A549 (cell line): ENCODE data around the gene GAN. TPM values are rescaled to one million over a fixed set of nuclear protein-coding genes. Genes with fewer than 3 reads are reported as not detected.

Source experiments
- ATAC-seq, 2 experiments: fragments of 200-7000 bp in 1 of 2; fragments of >200 bp in 1 of 2; cut with Nextera tagmentation in 1 of 2; cut with Tn5 transposase in 1 of 2; 3 replicates each; pipeline versions ENCODE4 v1.8.0 to v1.9.1; 2018 to 2020; ENCODE audit warnings: mild to moderate bottlenecking in 1 of 2, moderate library complexity in 1 of 2
- CTCF ChIA-PET: fragments of 300-600 bp; sonication (Branson Sonifier 250); formaldehyde crosslinking; extraction: SDS; loops from one replicate; lab custom pipeline; 2021; ENCODE audit warnings: antibody characterized with exemption, inconsistent platforms; lab: Yijun Ruan, JAX
- POLR2A ChIA-PET: fragments of 350-600 bp; formaldehyde crosslinking; extraction: SDS; loops from one replicate; lab custom pipeline; 2021; ENCODE audit warnings: antibody characterized with exemption, inconsistent platforms; lab: Yijun Ruan, JAX
- DNase-seq, 2 experiments: peaks; one replicate each; pipeline versions ENCODE4 v3.0.0 to v3.0.0-alpha.2; 2011 to 2016; ENCODE audit warnings: low read depth in 1 of 2, low spot score in 1 of 2
- FAIRE-seq: peaks from 2 replicates; lab custom pipeline; 2011; peaks lifted over from hg19 to GRCh38; lab: Jason Lieb, UNC
- H3K27ac ChIP-seq, 2 experiments: fragments of >200 bp; sonication (Bioruptor Twin); formaldehyde crosslinking; 3 replicates each; pipeline ENCODE4 v1.5.1; 2016 to 2017
- H3K4me1 ChIP-seq: fragments of >200 bp; sonication (Bioruptor Twin); formaldehyde crosslinking; 3 replicates; pipeline ENCODE4 v1.6.1; 2016
- H3K4me2 ChIP-seq: fragments of >200 bp; sonication (Bioruptor Twin); formaldehyde crosslinking; 3 replicates; pipeline ENCODE4 v1.6.1; 2016
- H3K4me3 ChIP-seq: fragments of >200 bp; sonication (Bioruptor Twin); formaldehyde crosslinking; 3 replicates; pipeline ENCODE4 v1.5.1; 2016
- H3K9me3 ChIP-seq: fragments of >200 bp; sonication (Bioruptor Twin); formaldehyde crosslinking; 3 replicates; pipeline ENCODE4 v1.6.1; 2016
- BCL3 ChIP-seq: fragments of >200 bp; sonication (Bioruptor Twin); formaldehyde crosslinking; IDR thresholded peaks from 3 replicates; pipeline ENCODE4 v1.6.1; 2016
- BHLHE40 ChIP-seq: IDR thresholded peaks from 2 replicates; pipeline ENCODE4 v1.6.1; 2012; ENCODE audit warnings: low read depth, low read length, inconsistent platforms
- CBX2 ChIP-seq: fragments of 200-600 bp; sonication (generic); IDR thresholded peaks from 2 replicates; pipeline ENCODE4 v1.6.1; 2016; ENCODE audit warnings: low read depth, mild to moderate bottlenecking, borderline replicate concordance
- CBX8 ChIP-seq: fragments of 200-600 bp; sonication (generic); IDR thresholded peaks from 2 replicates; pipeline ENCODE4 v1.6.1; 2016
- CHD2 ChIP-seq: fragments of 150-350 bp; IDR thresholded peaks from 2 replicates; pipeline ENCODE4 v1.6.1; 2014; ENCODE audit warnings: low read length; ENCODE audit not compliant: partially characterized antibody
- CTCF ChIP-seq: fragments of >200 bp; sonication (Bioruptor Twin); formaldehyde crosslinking; IDR thresholded peaks from 3 replicates; pipeline ENCODE4 v1.5.1; 2016
- E2F6 ChIP-seq: IDR thresholded peaks from 2 replicates; pipeline ENCODE4 v1.6.1; 2012; ENCODE audit warnings: low read depth, borderline replicate concordance
- EHF ChIP-seq: fragments of 250-450 bp; sonication (Bioruptor Pico); IDR thresholded peaks from 2 replicates; pipeline ENCODE4 v1.5.0; 2020; ENCODE audit warnings: mild to moderate bottlenecking
- FOSL2 ChIP-seq, 2 experiments: fragments of 450-650 bp in 1 of 2; fragments of >200 bp in 1 of 2; sonication (Bioruptor Twin) in 1 of 2; formaldehyde crosslinking; IDR thresholded peaks; 2 replicates each; pipeline versions ENCODE4 v1.5.0 to v1.6.1; 2016 to 2020; ENCODE audit warnings: mild to moderate bottlenecking in 1 of 2, moderate library complexity in 1 of 2
- FOXS1 ChIP-seq: fragments of 250-450 bp; sonication (Bioruptor Pico); IDR thresholded peaks from 2 replicates; pipeline ENCODE4 v1.5.0; 2020; ENCODE audit warnings: mild to moderate bottlenecking, moderate library complexity
- HDAC2 ChIP-seq: fragments of 200-600 bp; sonication (generic); IDR thresholded peaks from 2 replicates; pipeline ENCODE4 v1.6.1; 2016
- HOXB13 ChIP-seq: fragments of 250-450 bp; sonication (Bioruptor Pico); IDR thresholded peaks from 2 replicates; pipeline ENCODE4 v1.5.0; 2020; ENCODE audit warnings: low read depth, mild to moderate bottlenecking, moderate library complexity
- HOXB5 ChIP-seq: fragments of 250-450 bp; sonication (Bioruptor Pico); IDR thresholded peaks from 2 replicates; pipeline ENCODE4 v1.5.0; 2020; ENCODE audit warnings: mild to moderate bottlenecking, moderate library complexity
- JUN ChIP-seq, 2 experiments: fragments of >200 bp; sonication (Bioruptor Twin); formaldehyde crosslinking; IDR thresholded peaks; 2 replicates in 1 of 2; 3 replicates in 1 of 2; pipeline ENCODE4 v1.6.1; 2016 to 2017
- KDM5A ChIP-seq: fragments of 200-600 bp; sonication (generic); IDR thresholded peaks from 2 replicates; pipeline ENCODE4 v1.6.1; 2016; ENCODE audit warnings: antibody characterized with exemption, mild to moderate bottlenecking
- MYC ChIP-seq: IDR thresholded peaks from 2 replicates; pipeline ENCODE4 v1.6.1; 2012; ENCODE audit warnings: mild to moderate bottlenecking, inconsistent platforms, low read length, improper control_type of control experiment, borderline replicate concordance
- NR3C1 ChIP-seq: fragments of >200 bp; sonication (Bioruptor Twin); formaldehyde crosslinking; IDR thresholded peaks from 3 replicates; pipeline ENCODE4 v1.6.1; 2017
- PBX3 ChIP-seq: IDR thresholded peaks from 2 replicates; pipeline ENCODE4 v1.6.1; 2012
- POLR2AphosphoS2 ChIP-seq: conservative IDR thresholded peaks from 2 replicates; pipeline ENCODE4 v1.6.1; 2012; ENCODE audit warnings: low read length, improper control_type of control experiment, inconsistent platforms
- RCOR1 ChIP-seq: fragments of 150-350 bp; IDR thresholded peaks from 2 replicates; pipeline ENCODE4 v1.6.1; 2014; ENCODE audit warnings: antibody characterized with exemption, low read length, low read depth
- REST ChIP-seq: fragments of 200-600 bp; sonication (generic); IDR thresholded peaks from 2 replicates; pipeline ENCODE4 v1.6.1; 2016; ENCODE audit warnings: antibody characterized with exemption, mild to moderate bottlenecking, moderate library complexity
- RNF2 ChIP-seq: fragments of 200-600 bp; sonication (generic); IDR thresholded peaks from 2 replicates; pipeline ENCODE4 v1.6.1; 2016; ENCODE audit warnings: low read depth, mild to moderate bottlenecking, antibody characterized with exemption, moderate library complexity, borderline replicate concordance
- TP53 ChIP-seq: fragments of 250-450 bp; sonication (Bioruptor Pico); IDR thresholded peaks from 2 replicates; pipeline ENCODE4 v1.5.0; 2021; ENCODE audit warnings: mild to moderate bottlenecking, moderate library complexity
- WGBS: methylation state at CpG from one replicate; pipeline ENCODE4 v1.1.6; 2017; ENCODE audit errors: missing lambda C conversion rate; 5-methylcytosine and 5-hydroxymethylcytosine counted together
- polyA plus RNA-seq, 4 experiments: library from polyadenylated mRNA; depleted of rRNA in 3 of 4; stranded (reverse); fragments of >200 nt; fragmentation: RNase III in 1 of 4; extraction: RNeasy Plus Mini Kit Qiagen cat#74134 plus additional on column Dnase treatment in 1 of 4; gene quantifications; 2 replicates in 3 of 4; 3 replicates in 1 of 4; pipeline ENCODE4 v1.2.3, GENCODE V29; 2011 to 2017

GAN gene
- polyA plus RNA-seq, 2 of the 4 experiments (the other 2 are of a cell fraction) = 2.8 to 8.1 TPM

- TF ChIP-seq MYC = no peak
- no peak for TF ChIP-seq JUN (IDR thresholded peaks at IDR 0.05)
- no peak for TF ChIP-seq KDM5A
- no peak for TF ChIP-seq EHF
- TF ChIP-seq BCL3 = no peak
- TF ChIP-seq E2F6 = no peak
- no peak for TF ChIP-seq RNF2
- no peak for TF ChIP-seq HOXB5 (CRISPR knock-in tag)
- no peak for TF ChIP-seq REST
- no peak for TF ChIP-seq PBX3
- TF ChIP-seq TP53 (CRISPR knock-in tag) = no peak
- TF ChIP-seq POLR2AphosphoS2 = no peak
- no peak for TF ChIP-seq BHLHE40
- no peak for TF ChIP-seq CHD2
- no peak for TF ChIP-seq CTCF
- no peak for TF ChIP-seq FOSL2 (IDR thresholded peaks at IDR 0.05)
- no peak for TF ChIP-seq FOSL2 (CRISPR knock-in tag; IDR thresholded peaks at IDR 0.05)
- no peak for TF ChIP-seq CBX8
- ChIA-PET CTCF (interaction anchor here (1.1 to 7.7 kb wide), 4 partner anchors 35 to 360 kb away, joined by 3 to 46 read pairs (median 4); no protein-coding TSS in a partner anchor), POLR2A (no interaction called here)
- H3K27ac ChIP-seq = 0 out of 6 replicates have a peak overlapping the region, but pooled peaks of 1 of the 2 experiments have one; percentile 9
- H3K4me2 ChIP-seq = no peak overlapping the region
- 0 out of 3 replicates have a peak, but pooled peaks cover 4% of the 10 kb centered on the region for H3K4me1 ChIP-seq
- 86% methylated on average over 4 of the region's 4 CpGs for WGBS
- no peak for FAIRE-seq
- no peaks in the 10 kb centered on the region for H3K9me3 ChIP-seq
- ATAC-seq = no peak
- DNase-seq = no peak
- H3K4me3 ChIP-seq = no peak overlapping the region
These were observed 55.2 kb downstream of the GAN start for GRCh38 chr16:81369888-81370504.

GRCh38 chr16:81371106-81371505 is 56.3 kb downstream of the GAN start:
- FAIRE-seq = no peak
- no peak overlapping the region for H3K4me2 ChIP-seq
- no peaks in the 10 kb centered on the region for H3K9me3 ChIP-seq
- no peak overlapping the region for H3K27ac ChIP-seq
- WGBS = 95% methylated on average over 1 of the region's 1 CpG
- DNase-seq = no peak
- ChIA-PET CTCF (interaction anchor here (0.6 to 7.7 kb wide), 5 partner anchors 10 to 367 kb away, joined by 3 to 46 read pairs (median 4); no protein-coding TSS in a partner anchor), POLR2A (no interaction called here)
- 0 out of 3 replicates have a peak, but pooled peaks cover 4% of the 10 kb centered on the region for H3K4me1 ChIP-seq
- H3K4me3 ChIP-seq = no peak overlapping the region
- no peak for ATAC-seq
- TF ChIP-seq PBX3 = no peak
- TF ChIP-seq HOXB5 (CRISPR knock-in tag) = no peak
- no peak for TF ChIP-seq CBX2
- TF ChIP-seq NR3C1 = no peak
- TF ChIP-seq RCOR1 = no peak
- TF ChIP-seq FOXS1 (CRISPR knock-in tag) = no peak
- TF ChIP-seq HDAC2 = no peak
- TF ChIP-seq HOXB13 (CRISPR knock-in tag) = no peak
- TF ChIP-seq CTCF = no peak
- no peak for TF ChIP-seq E2F6
